Spleen (tissue), 11 donors: ENCODE results near the gene AGBL1. TPM values are rescaled to one million over a fixed set of nuclear protein-coding genes. Genes with fewer than 3 reads are reported as not detected.

Experiments used
- DNase-seq: peaks from one replicate; pipeline ENCODE4 v3.0.0-alpha.2; 2020
- H3K27ac ChIP-seq, 8 donors: fragments of 200-600 bp; sonication (generic) in 7 of 8; 1 replicate in 4 of 8; 2 replicates in 4 of 8; pipeline versions ENCODE4 v1.5.0 to v1.8.0; 2016 to 2021; ENCODE audit warnings: inconsistent platforms in 4 of 8, mild to moderate bottlenecking in 4 of 8, moderate library complexity in 1 of 8
- H3K27me3 ChIP-seq, 7 donors: fragments of 200-600 bp; sonication (generic) in 6 of 7; replicated peaks in 1 of 7; 1 replicate in 4 of 7; 2 replicates in 3 of 7; pipeline versions ENCODE4 v1.5.0 to v1.8.0; 2016 to 2021; ENCODE audit warnings: inconsistent platforms in 3 of 7, mild to moderate bottlenecking in 1 of 7
- H3K36me3 ChIP-seq, 6 donors: fragments of 200-600 bp; sonication (generic) in 5 of 6; 1 replicate in 4 of 6; 2 replicates in 2 of 6; pipeline versions ENCODE4 v1.5.0 to v1.8.0; 2016 to 2021; ENCODE audit warnings: inconsistent platforms in 2 of 6
- H3K4me1 ChIP-seq, 6 donors: fragments of 200-600 bp; sonication (generic) in 5 of 6; 1 replicate in 3 of 6; 2 replicates in 3 of 6; pipeline versions ENCODE4 v1.5.0 to v1.8.0; 2016 to 2021; ENCODE audit warnings: inconsistent platforms in 3 of 6
- H3K4me3 ChIP-seq, 8 donors: fragments of 200-600 bp; sonication (generic) in 7 of 8; 1 replicate in 4 of 8; 2 replicates in 4 of 8; pipeline versions ENCODE4 v1.5.0 to v1.8.0; 2016 to 2021; ENCODE audit warnings: inconsistent platforms in 4 of 8, mild to moderate bottlenecking in 4 of 8, moderate library complexity in 2 of 8
- H3K9me3 ChIP-seq, 8 donors: fragments of 200-600 bp; sonication (generic) in 7 of 8; 1 replicate in 4 of 8; 2 replicates in 4 of 8; pipeline versions ENCODE4 v1.5.0 to v1.8.0; 2016 to 2021; ENCODE audit warnings: inconsistent platforms in 4 of 8
- CTCF ChIP-seq, 11 experiments: fragments of 200-600 bp in 7 of 11; fragments of 450-650 bp in 4 of 11; sonication (generic) in 4 of 11; IDR thresholded peaks in 8 of 11; conservative IDR thresholded peaks in 3 of 11; 1 replicate in 7 of 11; 2 replicates in 4 of 11; pipeline versions ENCODE4 v1.4.0 to v1.8.0; 2016 to 2021; ENCODE audit warnings: antibody characterized with exemption in 11 of 11, inconsistent platforms in 4 of 11, mild to moderate bottlenecking in 1 of 11
- POLR2A ChIP-seq, 3 donors: fragments of 450-650 bp; IDR thresholded peaks; one replicate each; pipeline ENCODE4 v1.5.1; 2017; ENCODE audit warnings: antibody characterized with exemption in 3 of 3, mild to moderate bottlenecking in 1 of 3
- POLR2AphosphoS5 ChIP-seq, 3 donors: sonication (generic); formaldehyde crosslinking; IDR thresholded peaks; one replicate each; pipeline ENCODE4 v1.5.1; 2017; ENCODE audit warnings: antibody characterized with exemption in 3 of 3
- WGBS, 5 donors: extraction: QIAGEN DNeasy Blood & Tissue Kit in 3 of 5; methylation state at CpG; one replicate each; pipeline versions ENCODE4 v1.1.5 to v1.1.7; 2013 to 2018; 5-methylcytosine and 5-hydroxymethylcytosine counted together
- intact Hi-C: fragments of 100-400 bp; cut with DNase I; formaldehyde crosslinking; loops from one replicate; pipeline ENCODE4 v1.15.0; 2023; ENCODE audit warnings: low total_unique reads
- polyA plus RNA-seq, 3 donors: library from polyadenylated mRNA; stranded (reverse); fragments of 200-250 nt; gene quantifications; one replicate each; pipeline ENCODE4 v1.2.1, GENCODE V29; 2013
- total RNA-seq, 7 donors: library from RNA; depleted of rRNA in 3 of 7; stranded (reverse); fragments of >200 nt in 3 of 7; fragmentation: NEBNext Ultra II Directional in 4 of 7; extraction: Animal tissue kit (Norgen Biotek cat#: 25700) in 4 of 7; gene quantifications; one replicate each; pipeline versions ENCODE4 v1.1.0 to v1.2.1, GENCODE V29; 2016 to 2021
- donor health status: healthy with polysubstance abuse.
- donor health status: DM: no; HTN: no; CAD: no; lungs with moderate emphysema.
- donor health status: DM: no; HTN: no; CAD: no.
- donor health status: Bipolar disorder and iron deficiency.
- donor health status: healthy.
- donor health status: DM: no; HTN: no; CAD: no.
- donor health status: DM: yes; HTN: yes; CAD: no.

The AGBL1 gene
- total and polyA plus RNA-seq, 10 donors: not detected

- Histone ChIP-seq H3K4me3 (no peak overlapping the region), H3K27me3 (no peaks in the 10 kb centered on the region), H3K9me3 (peaks cover 0 to 33% (median 22%) of the 10 kb centered on the region in 8 donors), H3K27ac (no peak overlapping the region), H3K4me1 (no peaks in the 10 kb centered on the region), H3K36me3 (no peaks in the 10 kb centered on the region)
- no peak for DNase-seq
- intact Hi-C loops: no loop called here
- 55 to 79% (median 64%) methylated on average over 1 of the region's 1 CpG for WGBS, 5 donors
- TF ChIP-seq POLR2A (IDR thresholded peaks at IDR 0.05) (no peak), CTCF (IDR thresholded peaks at IDR 0.05 in 8 of 11, conservative IDR thresholded peaks at IDR 0.05 in 3 of 11) (no peak), POLR2AphosphoS5 (IDR thresholded peaks at IDR 0.05) (no peak)
Measured at GRCh38 chr15:86154705-86155104, 75.0 kb downstream of the AGBL1 start.

GRCh38 chr15:86155551-86155950 is 75.9 kb downstream of the AGBL1 start:
- WGBS, 5 donors: 57 to 69% (median 64%) methylated on average over 3 of the region's 3 CpGs
- intact Hi-C loops: no loop called here
- no peak for DNase-seq
- no peaks in the 10 kb centered on the region for H3K27me3 ChIP-seq
- peaks cover 0 to 25% (median 20%) of the 10 kb centered on the region in 8 donors for H3K9me3 ChIP-seq
- no peak for TF ChIP-seq CTCF (IDR thresholded peaks at IDR 0.05 in 8 of 11, conservative IDR thresholded peaks at IDR 0.05 in 3 of 11)
- TF ChIP-seq POLR2AphosphoS5 (IDR thresholded peaks at IDR 0.05): no peak
- TF ChIP-seq POLR2A (IDR thresholded peaks at IDR 0.05): no peak
- no peaks in the 10 kb centered on the region for H3K36me3 ChIP-seq
- H3K27ac ChIP-seq: no peak overlapping the region
- H3K4me3 ChIP-seq: no peak overlapping the region
- no peaks in the 10 kb centered on the region for H3K4me1 ChIP-seq

GRCh38 chr15:86157606-86158293 is 78.1 kb downstream of the AGBL1 start:
- WGBS, 5 donors: 79 to 90% (median 83%) methylated on average over 6 of the region's 6 CpGs
- Histone ChIP-seq H3K4me3 (no peak overlapping the region), H3K27ac (no peak overlapping the region), H3K9me3 (peaks cover 0 to 9% (median 6%) of the 10 kb centered on the region in 8 donors), H3K36me3 (no peaks in the 10 kb centered on the region), H3K27me3 (no peaks in the 10 kb centered on the region), H3K4me1 (no peaks in the 10 kb centered on the region)
- intact Hi-C loops: no loop called here
- TF ChIP-seq CTCF (IDR thresholded peaks at IDR 0.05 in 8 of 11, conservative IDR thresholded peaks at IDR 0.05 in 3 of 11) (no peak), POLR2A (IDR thresholded peaks at IDR 0.05) (no peak), POLR2AphosphoS5 (IDR thresholded peaks at IDR 0.05) (no peak)
- DNase-seq: no peak

- H3K4me1 ChIP-seq: no peaks in the 10 kb centered on the region
- intact Hi-C loops: no loop called here
- H3K9me3 ChIP-seq: no peaks in the 10 kb centered on the region
- DNase-seq: no peak
- no peak overlapping the region for H3K4me3 ChIP-seq
- no peaks in the 10 kb centered on the region for H3K27me3 ChIP-seq
- H3K27ac ChIP-seq: no peak overlapping the region
- no peaks in the 10 kb centered on the region for H3K36me3 ChIP-seq
- WGBS, 5 donors: 65 to 78% (median 68%) methylated on average over 3 of the region's 3 CpGs
- TF ChIP-seq POLR2A (IDR thresholded peaks at IDR 0.05): no peak
- TF ChIP-seq CTCF (IDR thresholded peaks at IDR 0.05 in 8 of 11, conservative IDR thresholded peaks at IDR 0.05 in 3 of 11): no peak
- no peak for TF ChIP-seq POLR2AphosphoS5 (IDR thresholded peaks at IDR 0.05)
Measured at GRCh38 chr15:86159468-86159867, 79.8 kb downstream of the AGBL1 start.
